Germinal center (tissue), 1 donor: ENCODE data around the gene ANAPC10.
"Not testable (repeated sequence)": the region's sequence is repeated elsewhere in the genome, so short reads cannot be mapped to it uniquely, and the experiment has no call there.

ENCODE experiments used
- DNase-seq: peaks from one replicate; pipeline ENCODE4 v3.0.0; 2012; ENCODE audit warnings: mixed read lengths, low spot score

The ANAPC10 gene

DNA sequence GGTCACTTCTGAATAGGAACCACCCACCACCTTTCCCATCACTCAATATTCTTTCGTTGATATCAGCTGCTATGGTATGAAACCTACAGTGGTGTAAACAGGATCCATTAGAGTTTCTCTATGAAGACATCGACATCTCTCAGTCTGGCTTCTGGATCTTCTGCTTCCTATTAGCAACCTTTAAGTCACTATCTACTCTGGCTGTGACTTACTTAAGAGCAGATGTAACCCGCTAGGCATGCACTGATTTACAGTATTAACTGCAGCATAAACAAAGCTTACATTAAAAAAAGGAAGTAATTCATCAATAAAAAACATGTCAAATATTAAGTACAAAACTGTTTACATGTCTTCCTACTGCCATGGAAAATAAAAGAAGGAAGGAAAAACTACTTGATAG is 96.4 kb downstream of the ANAPC10 start:
- no peak for DNase-seq

DNA sequence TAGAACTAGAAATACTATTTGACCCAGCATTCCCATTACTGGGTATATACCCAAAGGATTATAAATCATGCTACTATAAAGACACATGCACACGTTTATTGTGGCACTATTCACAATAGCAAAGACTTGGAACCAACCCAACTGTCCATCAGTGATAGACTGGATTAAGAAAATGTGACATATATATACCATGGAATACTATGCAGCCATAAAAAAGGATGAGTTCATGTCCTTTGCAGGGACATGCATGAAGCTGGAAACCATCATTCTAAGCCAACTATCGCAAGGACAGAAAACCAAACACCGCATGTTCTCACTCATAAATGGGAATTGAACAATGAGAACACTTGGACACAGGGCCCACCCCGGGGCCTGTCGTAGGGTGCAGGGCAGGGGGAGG is 97.3 kb downstream of the ANAPC10 start:
- DNase-seq, result not testable (repeated sequence)

DNA sequence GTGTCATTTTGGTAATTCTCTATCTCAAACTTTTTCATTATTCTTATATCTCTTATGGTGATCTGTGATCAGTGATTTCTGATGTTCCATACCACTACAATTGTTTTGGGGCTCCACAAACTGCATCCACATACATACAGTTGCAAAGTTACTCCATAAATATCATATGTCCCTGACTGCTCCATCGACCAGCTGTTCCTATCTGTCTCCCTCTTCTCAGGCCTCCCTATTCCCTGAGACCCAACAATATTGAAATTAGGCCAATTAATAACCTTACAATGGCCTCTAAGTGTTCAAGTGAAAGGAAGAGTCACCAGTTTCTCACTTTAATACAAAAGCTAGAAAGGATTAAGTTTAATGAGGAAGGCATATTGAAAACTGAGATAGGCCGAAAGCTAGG is 108.7 kb downstream of the ANAPC10 start:
- no peak for DNase-seq

DNA sequence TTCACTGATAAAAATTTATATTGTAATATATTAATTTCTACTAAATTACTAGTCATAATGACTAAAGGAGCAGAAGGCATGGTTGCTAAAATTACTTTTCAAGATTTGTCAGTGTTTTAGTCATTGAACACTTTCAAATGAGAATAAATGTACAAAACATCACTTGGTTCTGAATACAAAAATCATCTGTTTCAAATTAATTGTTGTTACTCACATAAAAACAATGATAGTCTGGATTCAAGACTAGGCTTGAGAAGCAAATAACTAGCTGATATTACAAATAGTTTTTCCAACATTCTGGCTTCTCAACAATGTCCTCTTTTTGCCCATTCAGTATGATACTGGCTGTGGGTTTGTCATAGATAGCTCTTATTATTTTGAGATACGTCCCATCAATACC is 112.5 kb downstream of the ANAPC10 start:
- DNase-seq, result no peak

DNA sequence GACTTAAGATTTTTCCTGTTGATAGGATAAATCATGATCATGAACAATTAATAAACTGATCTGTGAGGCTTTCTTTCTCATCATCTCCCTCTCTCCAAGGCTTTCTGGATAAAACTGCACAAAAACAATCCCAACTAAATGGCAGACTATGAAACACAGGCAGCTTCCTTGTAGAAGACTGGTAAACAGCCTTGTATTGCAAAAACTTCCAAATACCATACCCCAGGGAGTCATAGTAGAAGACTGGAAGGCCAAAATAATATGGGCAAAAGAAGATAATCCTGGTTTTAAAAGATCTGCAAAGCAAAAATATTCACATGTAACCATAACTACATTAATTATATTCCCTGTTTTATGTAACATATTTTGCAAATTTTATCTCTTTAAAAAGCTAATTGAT is 113.0 kb downstream of the ANAPC10 start:
- DNase-seq, result no peak

DNA sequence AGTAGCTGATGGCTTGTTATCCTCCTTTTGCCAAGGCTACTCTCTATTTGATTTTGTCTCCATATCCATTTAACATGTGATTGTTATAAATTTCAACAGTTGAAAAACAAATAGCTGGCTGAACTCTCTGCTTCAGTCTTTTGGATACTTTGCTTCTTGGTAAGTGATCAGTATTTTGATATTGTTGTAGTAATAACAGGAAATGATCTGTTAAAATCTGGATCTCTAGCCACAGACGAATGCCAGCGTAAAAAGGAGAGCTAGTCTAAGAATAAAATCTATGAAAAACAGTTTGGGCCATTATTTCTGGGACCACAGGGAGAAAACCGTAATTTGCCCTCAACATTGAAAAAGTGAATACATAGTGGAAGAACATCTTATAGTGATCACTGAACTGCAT is 113.8 kb downstream of the ANAPC10 start:
- no peak for DNase-seq

DNA sequence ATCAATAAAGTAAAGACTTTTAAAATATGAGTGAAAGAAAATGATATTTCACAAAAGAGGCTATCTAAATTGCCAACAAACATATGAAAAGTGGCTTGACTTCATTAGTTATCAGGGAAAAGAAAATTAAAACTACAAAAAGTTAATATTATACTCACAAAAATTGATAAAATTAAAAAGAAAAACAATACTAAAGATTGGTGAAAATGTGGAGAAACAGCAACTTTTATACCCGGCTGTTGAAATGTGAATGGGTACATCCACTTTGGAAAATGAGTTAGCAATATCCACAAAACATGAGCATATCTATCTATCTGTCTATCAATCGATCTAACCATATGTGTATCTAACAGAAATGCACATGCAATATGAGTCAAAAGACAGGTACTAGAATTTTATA is 122.3 kb downstream of the ANAPC10 start:
- no peak for DNase-seq

DNA sequence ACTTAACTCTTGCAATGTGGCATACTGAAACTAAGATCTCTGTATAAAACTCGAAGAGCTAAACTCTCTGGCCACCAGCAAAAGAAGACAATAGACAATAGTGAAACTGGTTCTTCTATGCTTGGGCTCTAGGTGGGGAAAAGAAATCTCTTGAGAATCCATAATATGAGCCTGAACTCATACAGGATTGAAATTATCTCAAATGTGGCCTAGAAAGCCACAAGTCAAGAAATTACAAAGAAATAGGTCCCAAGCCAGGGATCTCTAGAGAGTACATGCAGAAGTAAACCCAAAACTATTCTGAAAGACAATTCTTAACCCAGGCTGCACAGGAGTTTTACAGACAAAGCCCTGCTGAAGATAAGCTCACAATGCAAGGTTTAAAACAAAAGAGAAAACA is 127.4 kb downstream of the ANAPC10 start:
- DNase-seq, result no peak

DNA sequence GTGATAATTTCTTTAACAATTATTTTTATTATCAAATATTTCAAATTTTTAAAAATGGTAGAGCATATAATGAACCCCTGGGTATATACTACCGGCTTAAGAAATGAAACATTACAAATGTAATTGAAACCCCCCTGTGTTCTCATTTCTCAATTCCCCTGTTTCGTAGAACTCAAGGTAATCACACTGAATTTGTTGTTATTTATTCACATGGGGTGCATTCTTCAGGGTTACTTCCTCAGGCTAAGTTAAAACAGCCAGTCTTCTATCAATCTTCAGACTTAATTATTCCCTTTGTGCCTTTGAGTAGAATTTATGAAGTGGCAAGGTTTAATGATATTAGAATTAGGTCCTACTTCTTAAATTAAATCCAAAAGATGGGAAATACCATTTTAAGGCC is 128.2 kb downstream of the ANAPC10 start:
- DNase-seq, result no peak

DNA sequence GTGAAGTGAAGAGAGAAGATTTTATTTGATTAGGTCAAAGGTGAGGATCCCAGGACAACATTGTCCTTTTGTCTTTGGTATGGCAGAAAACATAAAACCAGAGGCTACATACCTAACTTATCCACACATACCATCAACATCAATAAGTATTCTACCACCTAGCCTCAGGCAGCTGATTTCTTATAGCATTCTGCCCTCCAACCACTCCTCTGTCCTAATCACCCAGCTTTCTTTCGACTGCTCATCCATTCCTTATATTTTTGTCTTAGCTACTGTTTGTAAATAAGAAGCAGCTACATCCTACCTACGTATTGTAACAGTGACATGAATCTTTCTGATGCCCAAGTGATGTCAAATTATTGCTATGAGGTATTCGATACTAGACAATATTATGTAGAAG is 129.4 kb downstream of the ANAPC10 start:
- DNase-seq, result no peak

DNA sequence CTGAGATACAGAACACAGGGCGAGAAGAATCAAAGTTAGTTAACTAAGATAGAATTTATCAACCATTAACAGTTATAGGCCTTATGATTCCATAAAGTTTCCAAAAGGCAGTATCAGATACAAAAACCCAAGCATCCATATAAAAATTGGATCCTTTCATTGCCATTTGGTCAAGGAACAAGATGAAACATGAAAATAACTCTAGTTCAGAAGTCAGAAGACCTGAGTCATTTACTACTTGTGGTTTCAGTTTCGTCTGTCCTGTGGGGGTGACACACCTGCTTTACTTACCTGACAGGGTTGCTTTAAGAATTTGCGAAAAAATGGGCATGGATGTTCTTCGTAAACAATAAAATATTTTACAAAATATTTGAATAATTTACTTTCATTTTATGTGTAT is 130.8 kb downstream of the ANAPC10 start:
- no peak for DNase-seq

DNA sequence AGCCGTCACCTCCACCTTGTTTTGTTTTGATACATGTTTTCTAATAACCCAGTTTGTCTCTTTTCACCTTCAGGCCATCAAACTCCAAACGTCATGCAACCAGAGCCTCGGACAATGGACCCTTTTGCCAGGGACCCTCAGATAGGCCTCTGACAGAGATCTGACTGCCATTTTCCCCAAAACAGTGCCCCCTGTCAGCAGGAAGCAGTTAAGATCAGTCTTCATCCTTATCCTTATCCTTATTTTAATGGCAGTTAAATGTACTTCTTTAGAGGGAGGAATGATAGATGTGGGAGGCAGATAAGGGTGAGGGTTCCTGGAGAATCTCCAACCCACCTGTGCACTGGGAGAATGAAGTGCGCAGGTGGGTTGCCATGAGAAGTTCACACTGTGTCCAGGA is 135.7 kb downstream of the ANAPC10 start:
- DNase-seq, result no peak

DNA sequence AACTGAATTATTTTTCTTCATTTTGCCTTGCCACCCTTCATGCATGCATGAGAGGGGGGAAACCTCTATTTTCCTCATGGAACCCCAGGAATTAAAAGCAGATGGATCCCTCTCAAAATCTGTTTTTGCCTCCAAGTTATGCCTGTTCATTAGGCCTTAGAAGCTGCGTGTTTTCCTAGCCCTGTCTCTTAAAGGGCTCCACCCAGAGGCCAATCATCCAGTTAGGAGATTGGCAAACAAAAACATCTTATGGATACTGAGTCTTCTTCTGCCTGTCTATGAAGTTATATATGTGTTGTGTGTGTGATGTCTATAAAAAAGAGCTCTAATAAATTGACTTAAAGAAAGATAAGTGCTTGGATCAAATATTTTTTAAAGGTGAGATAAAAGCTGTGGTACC is 142.9 kb downstream of the ANAPC10 start:
- DNase-seq, result no peak

DNA sequence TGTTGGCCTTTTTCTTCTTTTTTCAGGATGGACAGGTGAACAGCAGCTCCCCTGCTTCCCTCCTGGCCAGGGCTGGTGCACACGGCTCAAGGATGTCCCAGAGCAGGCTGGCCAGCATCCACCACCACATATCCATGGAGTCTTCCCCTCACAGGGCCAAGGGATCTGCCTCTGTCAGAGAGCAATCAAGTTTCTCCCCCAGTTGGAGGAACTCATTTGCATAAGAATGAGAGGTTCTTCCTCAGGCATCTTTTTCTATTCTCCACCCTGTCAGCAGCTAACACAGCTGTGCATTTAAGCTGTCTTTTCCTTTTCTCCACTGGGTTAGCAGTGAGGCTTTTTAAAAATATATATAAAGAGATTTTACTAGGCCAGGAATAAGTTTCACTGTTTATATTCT is 143.8 kb downstream of the ANAPC10 start:
- no peak for DNase-seq

DNA sequence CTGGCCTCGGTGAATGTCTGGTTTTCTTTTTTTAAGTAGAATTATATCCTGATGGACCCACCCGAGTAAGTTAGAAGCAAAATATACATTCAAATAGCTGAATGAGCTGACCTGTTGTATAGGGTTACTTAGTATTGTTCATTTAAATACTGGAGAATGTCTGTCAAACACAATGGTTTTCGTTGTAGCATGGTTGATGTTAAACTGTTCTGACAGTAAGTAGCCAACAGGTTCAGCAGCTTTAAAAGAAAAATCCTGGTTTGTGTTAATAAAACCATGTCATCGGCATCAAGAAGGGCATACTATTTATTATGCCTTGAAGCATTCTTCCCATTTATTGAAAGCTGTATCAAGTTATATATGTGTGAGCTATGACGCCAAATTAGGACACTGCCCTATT is 149.6 kb downstream of the ANAPC10 start:
- no peak for DNase-seq

DNA sequence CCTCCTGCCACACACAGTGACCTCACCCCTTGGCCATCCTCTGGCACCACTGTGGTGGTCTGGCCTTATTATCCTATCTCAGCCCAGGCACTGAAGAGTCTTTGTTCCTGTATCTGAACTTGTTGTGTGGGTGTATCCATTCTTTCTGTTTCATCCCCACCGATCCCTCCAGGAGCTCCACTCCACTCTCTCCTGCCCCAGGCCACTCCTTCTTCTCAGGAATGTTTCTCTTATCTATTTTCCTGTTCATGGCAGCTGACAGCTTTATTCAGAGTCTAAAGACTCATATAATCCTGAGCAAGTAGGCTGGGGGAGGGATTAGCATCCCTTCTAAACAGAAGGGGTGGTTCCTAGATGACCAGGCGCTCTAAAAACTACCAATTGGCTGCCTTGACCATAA is 150.0 kb downstream of the ANAPC10 start:
- no peak for DNase-seq
